H1 (cell line): ENCODE data around the gene RELA. TPM values are rescaled to one million over a fixed set of nuclear protein-coding genes. Genes with fewer than 3 reads are reported as not detected.

Experiments used
- CTCF ChIA-PET: fragments of 300-600 bp; sonication (Branson Sonifier 250); formaldehyde crosslinking; loops from one replicate; lab custom pipeline; 2021; ENCODE audit not compliant: partially characterized antibody; lab: Charles Lee
- POLR2A ChIA-PET: fragments of 300-600 bp; sonication (Branson Sonifier 250); formaldehyde crosslinking; loops from one replicate; lab custom pipeline; 2021; ENCODE audit warnings: inconsistent platforms; ENCODE audit not compliant: partially characterized antibody; lab: Charles Lee
- DNase-seq, 2 experiments: peaks; one replicate each; pipeline versions ENCODE4 v3.0.0 to v3.0.0-alpha.2; 2010 to 2022; ENCODE audit warnings: low spot score in 2 of 2, low read depth in 1 of 2, mixed read lengths in 1 of 2
- FAIRE-seq: peaks from 2 replicates; lab custom pipeline; 2011; peaks lifted over from hg19 to GRCh38; lab: Jason Lieb, UNC
- H2AFZ ChIP-seq: 2 replicates; pipeline ENCODE4 v1.8.1; 2012; ENCODE audit warnings: low read length, inconsistent platforms
- H2AK5ac ChIP-seq: 2 replicates; pipeline ENCODE4 v1.6.1; 2013; ENCODE audit warnings: low read depth, low read length
- H2BK120ac ChIP-seq: replicated peaks from 2 replicates; pipeline ENCODE3; 2013; ENCODE audit warnings: low read depth, low read length, inconsistent platforms
- H2BK12ac ChIP-seq: 2 replicates; pipeline ENCODE4 v1.6.1; 2013; ENCODE audit warnings: low read depth, low read length
- H2BK15ac ChIP-seq: 2 replicates; pipeline ENCODE4 v1.6.1; 2013; ENCODE audit warnings: low read length
- H2BK20ac ChIP-seq: 2 replicates; pipeline ENCODE4 v1.6.1; 2013; ENCODE audit warnings: low read length
- H2BK5ac ChIP-seq: 2 replicates; pipeline ENCODE4 v1.6.1; 2013; ENCODE audit warnings: low read depth, low read length
- H3K14ac ChIP-seq: 2 replicates; pipeline ENCODE4 v1.6.1; 2013; ENCODE audit warnings: inconsistent platforms; ENCODE audit not compliant: insufficient read length
- H3K18ac ChIP-seq: 2 replicates; pipeline ENCODE4 v1.6.1; 2013; ENCODE audit warnings: low read length; ENCODE audit errors: extremely low read depth
- H3K23ac ChIP-seq: 2 replicates; pipeline ENCODE4 v1.6.1; 2013; ENCODE audit warnings: inconsistent platforms; ENCODE audit not compliant: insufficient read length
- H3K23me2 ChIP-seq: 2 replicates; pipeline ENCODE4 v1.6.1; 2013; ENCODE audit warnings: low read depth, low read length
- H3K27ac ChIP-seq: 2 replicates; pipeline ENCODE4 v1.6.1; 2011; ENCODE audit warnings: low read depth, low read length, inconsistent platforms
- H3K27me3 ChIP-seq, 4 experiments: replicated peaks in 1 of 4; 1 replicate in 1 of 4; 2 replicates in 3 of 4; pipeline versions ENCODE4 v1.6.1 to v1.8.1; 2011 to 2013; ENCODE audit warnings: low read length in 3 of 4, mild to moderate bottlenecking in 3 of 4, inconsistent platforms in 2 of 4, mixed read lengths in 2 of 4, moderate library complexity in 1 of 4; ENCODE audit not compliant: control insufficient read depth in 3 of 4, insufficient read depth in 3 of 4; ENCODE audit errors: extremely low read depth in 1 of 4
- H3K36me3 ChIP-seq, 4 experiments: 2 replicates each; pipeline versions ENCODE4 v1.6.1 to v1.8.1; 2011 to 2013; ENCODE audit warnings: mild to moderate bottlenecking in 4 of 4, low read length in 3 of 4, moderate library complexity in 2 of 4, control low read depth in 1 of 4, inconsistent platforms in 1 of 4; ENCODE audit not compliant: insufficient read depth in 4 of 4, control insufficient read depth in 2 of 4
- H3K4ac ChIP-seq: replicated peaks from 2 replicates; pipeline ENCODE3; 2013; ENCODE audit warnings: low read length, low read depth, mixed read lengths, inconsistent platforms; ENCODE audit not compliant: insufficient read length
- H3K4me1 ChIP-seq, 4 experiments: replicated peaks in 1 of 4; 1 replicate in 1 of 4; 2 replicates in 3 of 4; pipeline versions ENCODE4 v1.6.1 to v1.8.1; 2011 to 2013; ENCODE audit warnings: low read length in 3 of 4, inconsistent platforms in 2 of 4, mixed read lengths in 1 of 4; ENCODE audit not compliant: insufficient read depth in 4 of 4, control insufficient read depth in 3 of 4
- H3K4me2 ChIP-seq, 2 experiments: 2 replicates each; pipeline versions ENCODE4 v1.6.1 to v1.8.1; 2011 to 2013; ENCODE audit warnings: low read depth in 2 of 2, low read length in 2 of 2, control low read depth in 1 of 2, inconsistent platforms in 1 of 2, mild to moderate bottlenecking in 1 of 2; ENCODE audit not compliant: insufficient read depth in 1 of 2
- H3K4me3 ChIP-seq, 4 experiments: fragments of 200-600, 300-600 bp in 1 of 4; sonication (generic), shearing (Covaris generic), sonication (Bioruptor Twin) in 1 of 4; 2 replicates each; pipeline versions ENCODE4 v1.5.1 to v1.8.1; 2011 to 2016; ENCODE audit warnings: low read length in 4 of 4, low read depth in 3 of 4, control low read depth in 2 of 4, inconsistent platforms in 2 of 4, mild to moderate bottlenecking in 2 of 4, mixed read lengths in 1 of 4, moderate library complexity in 1 of 4; ENCODE audit not compliant: insufficient read depth in 2 of 4; ENCODE audit errors: extremely low read depth in 1 of 4
- H3K56ac ChIP-seq: replicated peaks from 2 replicates; pipeline ENCODE3; 2013; ENCODE audit warnings: low read depth, mild to moderate bottlenecking, mixed read lengths, low read length, inconsistent platforms; ENCODE audit not compliant: insufficient read length
- H3K79me1 ChIP-seq: 2 replicates; pipeline ENCODE4 v1.6.1; 2013; ENCODE audit warnings: low read depth, low read length, control low read depth
- H3K79me2 ChIP-seq, 2 experiments: 2 replicates each; pipeline versions ENCODE4 v1.6.1 to v1.8.1; 2012 to 2013; ENCODE audit warnings: low read length in 2 of 2, mild to moderate bottlenecking in 2 of 2, inconsistent platforms in 1 of 2; ENCODE audit not compliant: insufficient read depth in 2 of 2, control insufficient read depth in 1 of 2
- H3K9ac ChIP-seq, 4 experiments: replicated peaks in 1 of 4; 1 replicate in 1 of 4; 2 replicates in 3 of 4; pipeline versions ENCODE4 v1.6.1 to v1.8.1; 2011 to 2013; ENCODE audit warnings: low read depth in 3 of 4, low read length in 3 of 4, control low read depth in 2 of 4, mild to moderate bottlenecking in 2 of 4, moderate library complexity in 2 of 4, inconsistent platforms in 1 of 4; ENCODE audit errors: extremely low read depth in 1 of 4
- H3K9me3 ChIP-seq, 2 experiments: 2 replicates each; pipeline versions ENCODE4 v1.6.1 to v1.8.1; 2012 to 2013; ENCODE audit warnings: mild to moderate bottlenecking in 2 of 2, moderate library complexity in 2 of 2, control low read depth in 1 of 2, inconsistent platforms in 1 of 2, low read depth in 1 of 2, low read length in 1 of 2, mixed read lengths in 1 of 2; ENCODE audit not compliant: insufficient read depth in 2 of 2
- H4K20me1 ChIP-seq, 2 experiments: replicated peaks in 1 of 2; 2 replicates each; pipeline versions ENCODE3 to v1.8.1; 2011 to 2013; ENCODE audit warnings: inconsistent platforms in 2 of 2, low read length in 2 of 2, mild to moderate bottlenecking in 1 of 2; ENCODE audit not compliant: insufficient read depth in 2 of 2, control insufficient read depth in 1 of 2
- H4K5ac ChIP-seq: 2 replicates; pipeline ENCODE4 v1.6.1; 2013; ENCODE audit warnings: low read length, low read depth, mixed read lengths, inconsistent platforms; ENCODE audit not compliant: insufficient read length
- H4K8ac ChIP-seq: 2 replicates; pipeline ENCODE4 v1.8.0; 2013; ENCODE audit warnings: mild to moderate bottlenecking, moderate library complexity, low read length, inconsistent platforms; ENCODE audit not compliant: insufficient read depth; ENCODE audit errors: extremely low read depth
- H4K91ac ChIP-seq: replicated peaks from 2 replicates; pipeline ENCODE3; 2013; ENCODE audit warnings: low read length, mixed read lengths, inconsistent platforms; ENCODE audit not compliant: insufficient read length
- CHD1 ChIP-seq: IDR thresholded peaks from 2 replicates; pipeline ENCODE4 v1.6.1; 2012; ENCODE audit warnings: low read depth, low read length, improper control_type of control experiment
- CREB1 ChIP-seq: IDR thresholded peaks from 2 replicates; pipeline ENCODE4 v1.6.1; 2012; ENCODE audit warnings: inconsistent platforms
- KDM5A ChIP-seq: fragments of 200-600 bp; IDR thresholded peaks from 2 replicates; pipeline ENCODE4 v1.7.1; 2012; ENCODE audit warnings: mild to moderate bottlenecking, low read length, inconsistent platforms, mixed read lengths
- MAFK ChIP-seq: IDR thresholded peaks from 2 replicates; pipeline ENCODE4 v1.6.1; 2012; ENCODE audit warnings: low read depth, mild to moderate bottlenecking, improper control_type of control experiment, low read length
- RAD21 ChIP-seq, 2 experiments: IDR thresholded peaks in 1 of 2; conservative IDR thresholded peaks in 1 of 2; 2 replicates each; pipeline ENCODE4 v1.6.1; 2011; ENCODE audit warnings: low read depth in 2 of 2, low read length in 2 of 2, improper control_type of control experiment in 1 of 2, inconsistent platforms in 1 of 2, mild to moderate bottlenecking in 1 of 2, moderate library complexity in 1 of 2
- RBBP5 ChIP-seq: IDR thresholded peaks from 2 replicates; pipeline ENCODE4 v1.7.1; 2012; ENCODE audit warnings: low read depth, mild to moderate bottlenecking, inconsistent platforms, low read length, moderate library complexity, borderline replicate concordance
- RNF2 ChIP-seq: fragments of 200-900, 300-1000 bp; sonication (generic); IDR thresholded peaks from 2 replicates; pipeline ENCODE4 v1.7.1; 2016; ENCODE audit warnings: borderline replicate concordance, low read depth, mild to moderate bottlenecking, antibody characterized with exemption, low read length; ENCODE audit not compliant: poor library complexity, severe bottlenecking; ENCODE audit errors: missing control alignments
- TBP ChIP-seq: IDR thresholded peaks from 2 replicates; pipeline ENCODE4 v1.6.1; 2011; ENCODE audit warnings: low read depth, low read length, improper control_type of control experiment
- YY1 ChIP-seq: IDR thresholded peaks from 2 replicates; pipeline ENCODE4 v1.6.1; 2011; ENCODE audit warnings: low read depth, mild to moderate bottlenecking, low read length
- WGBS, 2 experiments: shearing (Covaris generic) in 1 of 2; methylation state at CpG; one replicate each; pipeline versions ENCODE4 v1.1.6 to v1.1.7; 2013 to 2015; ENCODE audit warnings: low lambda C conversion rate in 2 of 2, mixed read lengths in 2 of 2, inconsistent platforms in 1 of 2, low coverage in 1 of 2, missing lambda C conversion rate in 1 of 2; ENCODE audit not compliant: insufficient replicate concordance in 2 of 2, insufficient coverage in 1 of 2, insufficient read length in 1 of 2; ENCODE audit errors: extremely low coverage in 1 of 2, missing lambda C conversion rate in 1 of 2; 5-methylcytosine and 5-hydroxymethylcytosine counted together
- polyA plus RNA-seq, 7 experiments: library from polyadenylated mRNA; depleted of rRNA in 3 of 7; stranded (reverse) in 5 of 7; unstranded in 2 of 7; fragments of >200 nt in 5 of 7; fragments of 200-250 nt in 2 of 7; gene quantifications; 1 replicate in 5 of 7; 2 replicates in 1 of 7; 4 replicates in 1 of 7; pipeline versions ENCODE4 v1.2.1 to v1.2.3, GENCODE V29; 2011 to 2013; ENCODE audit warnings: missing spikeins in 2 of 7, mixed read lengths in 2 of 7
- total RNA-seq: library from RNA; stranded (reverse); fragmentation: NEBNext Ultra II Directional; extraction: Animal tissue kit (Norgen Biotek cat#: 25700); gene quantifications from 2 replicates; pipeline ENCODE4 v1.2.1, GENCODE V29; 2021

The RELA gene
- total and polyA plus RNA-seq, 2 of the 8 experiments (the other 6 are each of a cell fraction or from before 2014, with no cell fraction given): 21.9 to 27.5 TPM

GRCh38 chr11:65610404-65610803 lies 52.3 kb downstream of the RELA start:
- WGBS, 2 experiments: 92% methylated on average over 6 of the region's 6 CpGs; no CpG with 5 or more reads in 1 of the 2 experiments
- H3K36me3 ChIP-seq: peaks cover 0 to 6% (median under 1%) of the 10 kb centered on the region in 4 experiments; a peak in 2 of 8 replicates
- H3K79me2 ChIP-seq: peaks cover 5 to 11% of the 10 kb centered on the region in 2 experiments; a peak in 2 of 4 replicates
- H3K9ac ChIP-seq: no peak overlapping the region; a peak in 1 of 7 replicates
- no peak overlapping the region for H3K4me3 ChIP-seq
- no peak overlapping the region for H3K27ac ChIP-seq
- no peak overlapping the region for H2BK5ac ChIP-seq
- CTCF ChIA-PET: interaction anchor here (0.6 to 14.8 kb wide), 7 partner anchors 13 to 169 kb away, joined by 3 to 227 read pairs (median 3); partner anchors contain the start of genes KCNK7 and SIPA1
- no peak overlapping the region for H3K23ac ChIP-seq
- H2BK20ac ChIP-seq: no peak overlapping the region
- H3K79me1 ChIP-seq: peaks cover 23% of the 10 kb centered on the region
- no peak overlapping the region for H4K91ac ChIP-seq
- FAIRE-seq: no peak
- H3K14ac ChIP-seq: no peak overlapping the region
- TF ChIP-seq MAFK: no peak
- TF ChIP-seq KDM5A: no peak
- no peak for TF ChIP-seq RNF2
- TF ChIP-seq RAD21 (IDR thresholded peaks at IDR 0.05 in 1 of 2, conservative IDR thresholded peaks at IDR 0.05 in 1 of 2; ENCODE audit: low read depth in 2 of 2, low read length in 2 of 2): no peak
- TF ChIP-seq RBBP5: no peak
- TF ChIP-seq TBP: no peak
- TF ChIP-seq CREB1: no peak
- no peak for TF ChIP-seq YY1
- no peak for TF ChIP-seq CHD1
- no peak overlapping the region for H4K5ac ChIP-seq
- H4K8ac ChIP-seq: no peak overlapping the region
- H3K4me1 ChIP-seq: peaks cover 0 to 30% (median 13%) of the 10 kb centered on the region in 4 experiments; a peak in 6 of 7 replicates
- no peak overlapping the region for H3K18ac ChIP-seq
- H3K23me2 ChIP-seq: peaks cover 19% of the 10 kb centered on the region
- POLR2A ChIA-PET: interaction anchor here (0.6 to 2.1 kb wide), 9 partner anchors 10 to 234 kb away, joined by 3 to 6 read pairs (median 4); no protein-coding TSS in a partner anchor
- H2BK120ac ChIP-seq: no peak overlapping the region
- no peak overlapping the region for H3K4me2 ChIP-seq
- H3K56ac ChIP-seq: no peak overlapping the region
- no peak overlapping the region for H2AK5ac ChIP-seq
- H3K4ac ChIP-seq: no peak overlapping the region
- no peak overlapping the region for H2BK15ac ChIP-seq
- DNase-seq: no peak
- no peak overlapping the region for H2AFZ ChIP-seq
- peaks cover 3 to 19% of the 10 kb centered on the region in 2 experiments for H4K20me1 ChIP-seq
- no peak overlapping the region for H2BK12ac ChIP-seq
- H3K27me3 ChIP-seq: no peaks in the 10 kb centered on the region; a peak in 1 of 7 replicates
- H3K9me3 ChIP-seq: no peaks in the 10 kb centered on the region
